SK-N-SH treated with all-trans-retinoic acid at 6 μM for 48 hours (cell line): ENCODE measurements around the gene CNGB1.

ENCODE experiments used
- ATAC-seq: fragments of 200-7000 bp; cut with Tn5 transposase; 3 replicates; pipeline ENCODE4 v1.9.1; 2020; ENCODE audit warnings: mild to moderate bottlenecking, moderate library complexity
- ARNTL ChIP-seq: fragments of 450-650 bp; formaldehyde crosslinking; IDR thresholded peaks from 2 replicates; pipeline ENCODE4 v1.5.0; 2020; ENCODE audit warnings: low read depth, mild to moderate bottlenecking, moderate library complexity, borderline replicate concordance
- BACH2 ChIP-seq: fragments of 250-450 bp; sonication (Bioruptor Pico); IDR thresholded peaks from 2 replicates; pipeline ENCODE4 v1.9.0; 2021; ENCODE audit warnings: mild to moderate bottlenecking, borderline replicate concordance
- CSDC2 ChIP-seq: fragments of 250-450 bp; sonication (Bioruptor Pico); IDR thresholded peaks from 2 replicates; pipeline ENCODE4 v1.5.0; 2020; ENCODE audit warnings: mild to moderate bottlenecking, moderate library complexity
- ESRRG ChIP-seq: fragments of 250-450 bp; sonication (Bioruptor Pico); IDR thresholded peaks from 2 replicates; pipeline ENCODE4 v1.6.1; 2021; ENCODE audit warnings: mild to moderate bottlenecking
- GLIS3 ChIP-seq: fragments of 250-450 bp; sonication (Bioruptor Pico); IDR thresholded peaks from 2 replicates; pipeline ENCODE4 v1.5.0; 2020; ENCODE audit warnings: mild to moderate bottlenecking, moderate library complexity
- ISL1 ChIP-seq: fragments of 250-450 bp; sonication (Bioruptor Pico); IDR thresholded peaks from 2 replicates; pipeline ENCODE4 v2.1.2; 2022; ENCODE audit warnings: mild to moderate bottlenecking, moderate library complexity
- OSR1 ChIP-seq: fragments of 250-450 bp; sonication (Bioruptor Pico); IDR thresholded peaks from 2 replicates; pipeline ENCODE4 v1.8.0; 2022; ENCODE audit warnings: moderate library complexity, mild to moderate bottlenecking, inconsistent platforms
- PATZ1 ChIP-seq: fragments of 250-450 bp; sonication (Bioruptor Pico); IDR thresholded peaks from 2 replicates; pipeline ENCODE4 v1.8.0; 2020; ENCODE audit warnings: mild to moderate bottlenecking, moderate library complexity, borderline replicate concordance
- POU6F1 ChIP-seq: fragments of 250-450 bp; sonication (Bioruptor Pico); IDR thresholded peaks from 2 replicates; pipeline ENCODE4 v1.8.0; 2021; ENCODE audit warnings: low read depth, mild to moderate bottlenecking, moderate library complexity, borderline replicate concordance
- PPARA ChIP-seq: fragments of 250-450 bp; sonication (Bioruptor Pico); IDR thresholded peaks from 2 replicates; pipeline ENCODE4 v1.5.0; 2020; ENCODE audit warnings: mild to moderate bottlenecking, borderline replicate concordance
- RARB ChIP-seq: fragments of 250-450 bp; sonication (Bioruptor Pico); IDR thresholded peaks from 2 replicates; pipeline ENCODE4 v1.8.0; 2021; ENCODE audit warnings: mild to moderate bottlenecking, moderate library complexity
- TCF4 ChIP-seq: fragments of 250-450 bp; sonication (Bioruptor Pico); IDR thresholded peaks from 2 replicates; pipeline ENCODE4 v1.8.0; 2021; ENCODE audit warnings: mild to moderate bottlenecking, moderate library complexity, borderline replicate concordance
- TOX ChIP-seq: fragments of 250-450 bp; sonication (Bioruptor Pico); IDR thresholded peaks from 2 replicates; pipeline ENCODE4 v1.8.0; 2021; ENCODE audit warnings: mild to moderate bottlenecking, moderate library complexity, borderline replicate concordance
- ZC3H10 ChIP-seq: fragments of 250-450 bp; sonication (Bioruptor Pico); IDR thresholded peaks from 2 replicates; pipeline ENCODE4 v1.5.1; 2021; ENCODE audit warnings: mild to moderate bottlenecking, moderate library complexity
- ZFP3 ChIP-seq: fragments of 250-450 bp; sonication (Bioruptor Pico); IDR thresholded peaks from 2 replicates; pipeline ENCODE4 v1.5.0; 2020; ENCODE audit warnings: mild to moderate bottlenecking, moderate library complexity
- ZFP30 ChIP-seq: fragments of 450-650 bp; formaldehyde crosslinking; IDR thresholded peaks from 2 replicates; pipeline ENCODE4 v1.5.0; 2022; ENCODE audit warnings: mild to moderate bottlenecking, moderate library complexity
- ZNF565 ChIP-seq: fragments of 450-650 bp; formaldehyde crosslinking; conservative IDR thresholded peaks from 2 replicates; pipeline ENCODE4 v1.5.0; 2020; ENCODE audit warnings: low read depth, mild to moderate bottlenecking, moderate library complexity
- ZNF70 ChIP-seq: fragments of 450-650 bp; formaldehyde crosslinking; IDR thresholded peaks from 2 replicates; pipeline ENCODE4 v1.5.0; 2020; ENCODE audit warnings: mild to moderate bottlenecking, moderate library complexity
- ZNF8 ChIP-seq: fragments of 450-650 bp; formaldehyde crosslinking; IDR thresholded peaks from 2 replicates; pipeline ENCODE4 v1.5.0; 2020; ENCODE audit warnings: mild to moderate bottlenecking, moderate library complexity
- TF ChIP-seq, protein P1 (sequence below): fragments of 250-450 bp; sonication (Bioruptor Pico); IDR thresholded peaks from 2 replicates; pipeline ENCODE4 v1.5.1; 2020; ENCODE audit warnings: low read depth, mild to moderate bottlenecking, moderate library complexity
- TF ChIP-seq, protein P2 (sequence below): fragments of 250-450 bp; sonication (Bioruptor Pico); IDR thresholded peaks from 2 replicates; pipeline ENCODE4 v1.5.1; 2021; ENCODE audit warnings: mild to moderate bottlenecking, moderate library complexity
- TF ChIP-seq, protein P3 (sequence below): fragments of 250-450 bp; sonication (Bioruptor Pico); IDR thresholded peaks from 2 replicates; pipeline ENCODE4 v1.5.0; 2020; ENCODE audit warnings: mild to moderate bottlenecking, moderate library complexity

The CNGB1 gene

GRCh38 chr16:57915267-57915666, 55.7 kb downstream of the CNGB1 start:
- TF ChIP-seq RARB (CRISPR knock-in tag) (no peak), OSR1 (CRISPR knock-in tag) (no peak), ESRRG (CRISPR knock-in tag) (no peak), ZFP30 (no peak), ZNF565 (CRISPR knock-in tag) (no peak), TCF4 (CRISPR knock-in tag) (no peak), ZC3H10 (CRISPR knock-in tag) (no peak), ZNF70 (CRISPR knock-in tag) (no peak)
- TF ChIP-seq, protein P1, sequence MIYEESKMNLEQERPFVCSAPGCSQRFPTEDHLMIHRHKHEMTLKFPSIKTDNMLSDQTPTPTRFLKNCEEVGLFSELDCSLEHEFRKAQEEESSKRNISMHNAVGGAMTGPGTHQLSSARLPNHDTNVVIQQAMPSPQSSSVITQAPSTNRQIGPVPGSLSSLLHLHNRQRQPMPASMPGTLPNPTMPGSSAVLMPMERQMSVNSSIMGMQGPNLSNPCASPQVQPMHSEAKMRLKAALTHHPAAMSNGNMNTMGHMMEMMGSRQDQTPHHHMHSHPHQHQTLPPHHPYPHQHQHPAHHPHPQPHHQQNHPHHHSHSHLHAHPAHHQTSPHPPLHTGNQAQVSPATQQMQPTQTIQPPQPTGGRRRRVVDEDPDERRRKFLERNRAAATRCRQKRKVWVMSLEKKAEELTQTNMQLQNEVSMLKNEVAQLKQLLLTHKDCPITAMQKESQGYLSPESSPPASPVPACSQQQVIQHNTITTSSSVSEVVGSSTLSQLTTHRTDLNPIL: no peak
- no peak for ATAC-seq

DNA sequence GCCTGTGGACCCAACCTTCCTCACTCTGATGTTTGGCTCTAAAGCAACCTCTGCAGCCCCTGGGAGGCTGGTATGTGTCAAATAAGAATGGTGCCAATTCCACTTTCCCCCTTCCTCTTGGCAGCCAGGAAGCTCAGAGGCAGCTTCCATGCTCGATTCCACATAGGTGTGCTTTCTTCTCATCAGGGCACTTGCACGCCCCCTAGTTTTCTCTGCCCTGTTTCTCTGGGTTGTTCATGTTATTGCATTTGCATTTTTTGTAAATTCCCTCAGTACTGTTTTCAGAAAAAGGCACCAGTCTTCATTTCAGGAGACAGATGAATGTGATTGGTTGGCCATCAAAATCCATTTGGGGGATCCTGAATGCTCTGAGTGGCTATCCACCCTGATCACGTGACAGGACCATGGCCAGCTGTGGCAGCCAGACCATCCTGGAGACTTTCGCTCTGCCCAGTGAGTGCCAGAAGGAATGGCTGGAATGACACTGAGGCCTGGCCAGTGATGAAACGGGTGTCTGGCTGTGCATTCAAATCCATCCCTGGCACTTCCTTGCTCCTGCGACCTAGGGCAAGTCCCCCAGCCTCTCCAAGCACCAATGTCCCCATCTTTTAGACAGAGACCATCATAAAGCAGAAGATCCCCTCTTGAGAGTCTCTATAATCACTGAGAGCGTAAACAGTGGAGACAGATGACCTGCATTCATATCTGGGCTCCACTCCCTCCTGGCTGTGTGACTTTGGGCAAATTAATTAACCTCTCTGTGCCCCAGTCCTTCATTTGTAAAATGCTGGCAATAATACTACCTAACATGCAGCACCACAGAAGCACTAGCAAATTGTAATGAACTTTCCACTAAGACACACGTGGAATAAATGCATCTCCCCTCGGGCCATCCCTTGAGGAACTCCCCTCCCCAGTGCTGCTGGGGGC, 56.4 kb downstream of the CNGB1 start:
- TF ChIP-seq PPARA (CRISPR knock-in tag) (no peak), ZNF70 (CRISPR knock-in tag) (no peak), CSDC2 (CRISPR knock-in tag) (no peak), TOX (CRISPR knock-in tag) (no peak), ESRRG (CRISPR knock-in tag) (no peak), GLIS3 (CRISPR knock-in tag) (no peak), ZNF8 (CRISPR knock-in tag) (no peak), POU6F1 (CRISPR knock-in tag) (no peak), ISL1 (CRISPR knock-in tag) (no peak), ZNF565 (CRISPR knock-in tag) (no peak), ARNTL (CRISPR knock-in tag) (no peak), ZFP3 (CRISPR knock-in tag) (no peak), PATZ1 (CRISPR knock-in tag) (no peak), TCF4 (CRISPR knock-in tag) (no peak), BACH2 (CRISPR knock-in tag) (no peak)
- TF ChIP-seq, protein P1: no peak
- TF ChIP-seq, protein P2, sequence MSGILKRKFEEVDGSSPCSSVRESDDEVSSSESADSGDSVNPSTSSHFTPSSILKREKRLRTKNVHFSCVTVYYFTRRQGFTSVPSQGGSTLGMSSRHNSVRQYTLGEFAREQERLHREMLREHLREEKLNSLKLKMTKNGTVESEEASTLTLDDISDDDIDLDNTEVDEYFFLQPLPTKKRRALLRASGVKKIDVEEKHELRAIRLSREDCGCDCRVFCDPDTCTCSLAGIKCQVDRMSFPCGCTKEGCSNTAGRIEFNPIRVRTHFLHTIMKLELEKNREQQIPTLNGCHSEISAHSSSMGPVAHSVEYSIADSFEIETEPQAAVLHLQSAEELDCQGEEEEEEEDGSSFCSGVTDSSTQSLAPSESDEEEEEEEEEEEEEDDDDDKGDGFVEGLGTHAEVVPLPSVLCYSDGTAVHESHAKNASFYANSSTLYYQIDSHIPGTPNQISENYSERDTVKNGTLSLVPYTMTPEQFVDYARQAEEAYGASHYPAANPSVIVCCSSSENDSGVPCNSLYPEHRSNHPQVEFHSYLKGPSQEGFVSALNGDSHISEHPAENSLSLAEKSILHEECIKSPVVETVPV (CRISPR knock-in tag): no peak
- TF ChIP-seq, protein P3, sequence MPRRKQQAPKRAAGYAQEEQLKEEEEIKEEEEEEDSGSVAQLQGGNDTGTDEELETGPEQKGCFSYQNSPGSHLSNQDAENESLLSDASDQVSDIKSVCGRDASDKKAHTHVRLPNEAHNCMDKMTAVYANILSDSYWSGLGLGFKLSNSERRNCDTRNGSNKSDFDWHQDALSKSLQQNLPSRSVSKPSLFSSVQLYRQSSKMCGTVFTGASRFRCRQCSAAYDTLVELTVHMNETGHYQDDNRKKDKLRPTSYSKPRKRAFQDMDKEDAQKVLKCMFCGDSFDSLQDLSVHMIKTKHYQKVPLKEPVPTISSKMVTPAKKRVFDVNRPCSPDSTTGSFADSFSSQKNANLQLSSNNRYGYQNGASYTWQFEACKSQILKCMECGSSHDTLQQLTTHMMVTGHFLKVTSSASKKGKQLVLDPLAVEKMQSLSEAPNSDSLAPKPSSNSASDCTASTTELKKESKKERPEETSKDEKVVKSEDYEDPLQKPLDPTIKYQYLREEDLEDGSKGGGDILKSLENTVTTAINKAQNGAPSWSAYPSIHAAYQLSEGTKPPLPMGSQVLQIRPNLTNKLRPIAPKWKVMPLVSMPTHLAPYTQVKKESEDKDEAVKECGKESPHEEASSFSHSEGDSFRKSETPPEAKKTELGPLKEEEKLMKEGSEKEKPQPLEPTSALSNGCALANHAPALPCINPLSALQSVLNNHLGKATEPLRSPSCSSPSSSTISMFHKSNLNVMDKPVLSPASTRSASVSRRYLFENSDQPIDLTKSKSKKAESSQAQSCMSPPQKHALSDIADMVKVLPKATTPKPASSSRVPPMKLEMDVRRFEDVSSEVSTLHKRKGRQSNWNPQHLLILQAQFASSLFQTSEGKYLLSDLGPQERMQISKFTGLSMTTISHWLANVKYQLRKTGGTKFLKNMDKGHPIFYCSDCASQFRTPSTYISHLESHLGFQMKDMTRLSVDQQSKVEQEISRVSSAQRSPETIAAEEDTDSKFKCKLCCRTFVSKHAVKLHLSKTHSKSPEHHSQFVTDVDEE (CRISPR knock-in tag): no peak
- TF ChIP-seq, all 23 proteins: peak for 0
- ATAC-seq: no peak
